Jurkat, Clone E6-1 (cell line): ENCODE data around the gene WDR1. TPM values are rescaled to one million over a fixed set of nuclear protein-coding genes. Genes with fewer than 3 reads are reported as not detected.

Experiments used
- DNase-seq: peaks from one replicate; pipeline ENCODE4 v3.0.0-alpha.2; 2011; ENCODE audit warnings: low read depth, low spot score
- H3K4me3 ChIP-seq: 2 replicates; pipeline ENCODE4 v1.5.1; 2011; ENCODE audit warnings: mild to moderate bottlenecking, low read length, control low read depth, moderate library complexity
- polyA plus RNA-seq: library from polyadenylated mRNA; unstranded; fragments of >200 nt; gene quantifications from one replicate; pipeline ENCODE4 v1.2.1, GENCODE V29; 2012; ENCODE audit warnings: missing spikeins; ENCODE audit not compliant: insufficient read length, insufficient read depth

Gene WDR1, protein sequence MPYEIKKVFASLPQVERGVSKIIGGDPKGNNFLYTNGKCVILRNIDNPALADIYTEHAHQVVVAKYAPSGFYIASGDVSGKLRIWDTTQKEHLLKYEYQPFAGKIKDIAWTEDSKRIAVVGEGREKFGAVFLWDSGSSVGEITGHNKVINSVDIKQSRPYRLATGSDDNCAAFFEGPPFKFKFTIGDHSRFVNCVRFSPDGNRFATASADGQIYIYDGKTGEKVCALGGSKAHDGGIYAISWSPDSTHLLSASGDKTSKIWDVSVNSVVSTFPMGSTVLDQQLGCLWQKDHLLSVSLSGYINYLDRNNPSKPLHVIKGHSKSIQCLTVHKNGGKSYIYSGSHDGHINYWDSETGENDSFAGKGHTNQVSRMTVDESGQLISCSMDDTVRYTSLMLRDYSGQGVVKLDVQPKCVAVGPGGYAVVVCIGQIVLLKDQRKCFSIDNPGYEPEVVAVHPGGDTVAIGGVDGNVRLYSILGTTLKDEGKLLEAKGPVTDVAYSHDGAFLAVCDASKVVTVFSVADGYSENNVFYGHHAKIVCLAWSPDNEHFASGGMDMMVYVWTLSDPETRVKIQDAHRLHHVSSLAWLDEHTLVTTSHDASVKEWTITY
- polyA plus RNA-seq, result 488 TPM

DNA sequence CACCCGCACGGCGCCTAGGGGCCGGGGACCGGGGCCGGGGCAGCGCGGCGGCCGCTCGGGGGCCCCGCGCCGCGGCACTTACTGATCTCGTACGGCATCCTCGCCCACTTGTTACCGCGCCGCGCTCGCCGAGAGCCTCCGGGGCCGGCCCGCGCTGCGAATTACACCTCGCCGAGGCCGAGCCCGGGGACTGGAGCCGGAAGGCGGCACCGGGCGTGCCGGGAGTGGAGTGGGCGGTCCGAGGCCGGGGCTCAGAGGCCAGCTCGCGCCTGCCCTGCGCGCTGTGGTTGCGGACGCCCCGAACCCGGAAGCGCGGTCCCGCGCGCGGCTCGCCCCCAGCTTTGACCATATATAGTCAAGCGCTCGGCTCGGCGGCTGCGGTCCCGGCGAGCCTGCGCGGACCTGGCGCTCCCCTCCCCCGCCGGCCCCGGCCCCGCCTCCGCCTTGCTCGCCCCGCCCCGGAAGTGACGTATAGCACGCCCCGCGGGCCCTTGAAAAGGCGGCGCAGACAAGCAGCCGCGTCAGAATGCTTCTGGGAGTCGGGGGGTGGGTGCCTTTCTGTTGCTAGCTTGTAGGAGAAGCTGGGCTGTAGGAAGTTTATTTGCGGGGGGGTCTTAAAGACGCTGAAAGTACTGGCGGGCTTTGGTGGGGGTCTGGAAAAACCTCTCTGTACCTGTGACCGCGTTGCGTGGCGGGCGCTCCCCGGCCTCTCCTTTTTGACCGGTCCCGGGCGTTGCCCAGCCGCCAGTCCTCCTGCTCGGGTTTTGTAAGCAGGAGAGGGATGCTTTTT lies at the start of gene WDR1:
Gene WDR1 (minus strand): TSS at position 231 of the 790 bp plus-strand sequence. CDS start 133 bp downstream, at position 98.
- peak; percentile 84 for DNase-seq
- H3K4me3 ChIP-seq, result peak within 1 kb of the TSS; percentile 83

DNA sequence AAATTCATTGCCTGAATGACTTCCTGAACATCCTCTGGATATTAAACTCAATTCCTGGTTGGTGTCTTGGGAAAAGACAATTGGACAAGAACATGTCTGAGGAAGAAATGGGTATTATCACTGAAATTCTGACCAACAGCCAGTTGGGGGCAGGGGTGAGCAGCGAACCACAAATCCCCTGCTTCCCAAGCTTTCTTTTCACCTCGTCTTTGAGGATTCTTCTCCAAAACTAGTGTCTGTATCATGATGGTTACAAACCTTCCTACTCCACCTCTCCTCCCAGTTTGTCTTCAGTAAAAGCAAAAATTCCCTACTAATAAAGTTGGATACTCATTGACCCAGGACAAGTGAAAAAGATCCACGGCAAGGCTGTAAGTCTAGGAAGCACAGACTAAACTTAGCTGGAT lies 48.3 kb upstream of the WDR1 start:
- no peak overlapping the region for H3K4me3 ChIP-seq
- DNase-seq, result no peak

DNA sequence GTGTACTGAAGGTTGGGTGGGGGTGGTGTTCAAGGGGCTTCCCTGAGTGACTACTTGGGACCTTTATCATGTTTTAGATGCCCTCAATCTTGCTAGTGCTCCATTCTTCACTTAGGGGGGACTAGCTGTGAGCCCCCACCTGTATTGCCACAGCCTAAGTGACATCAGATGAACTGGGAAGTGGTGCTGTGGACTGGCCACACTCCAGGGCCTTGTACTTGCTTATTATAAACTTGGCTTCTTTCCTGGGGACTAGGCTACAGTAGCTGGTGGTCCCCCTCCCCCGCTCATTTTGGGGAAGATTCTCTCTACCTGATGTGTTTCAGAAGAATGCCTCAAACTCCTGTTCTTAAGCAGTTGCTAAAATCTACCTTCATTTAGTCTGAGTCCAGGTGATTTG lies 46.7 kb upstream of the WDR1 start:
- DNase-seq, result no peak
- H3K4me3 ChIP-seq, result no peak overlapping the region

DNA sequence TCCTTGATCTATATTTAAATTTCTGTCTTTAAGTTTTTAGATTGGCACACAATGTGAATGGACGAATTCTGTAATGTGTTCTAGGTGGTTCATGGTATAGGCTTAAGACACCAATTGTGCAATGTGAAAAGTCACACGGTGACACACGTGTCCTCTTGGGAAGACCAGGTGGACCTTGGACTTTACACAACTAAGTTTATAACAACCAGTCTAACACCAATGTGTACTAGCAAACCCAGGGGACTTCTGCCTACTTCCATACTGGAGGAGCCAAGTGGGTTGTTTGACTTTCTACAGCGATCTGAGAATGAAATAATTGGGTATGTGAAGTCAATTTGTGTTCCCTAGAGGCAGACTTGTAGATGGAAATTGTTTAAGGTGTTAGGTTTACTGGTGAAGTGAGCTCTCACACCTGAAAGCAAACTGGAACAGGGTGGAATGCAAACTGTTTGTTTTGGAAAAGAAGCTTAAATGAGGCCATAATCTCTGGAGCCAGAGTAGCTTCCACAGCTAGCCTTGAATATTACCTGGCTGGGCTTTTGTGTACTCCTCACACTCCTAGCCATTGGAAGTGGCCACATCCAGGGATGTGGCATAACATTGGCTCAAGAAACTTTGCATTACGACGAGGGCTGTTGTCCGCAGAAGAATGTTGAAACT lies 45.9 kb upstream of the WDR1 start:
- no peak for DNase-seq
- peak overlapping the region; percentile 37 for H3K4me3 ChIP-seq

DNA sequence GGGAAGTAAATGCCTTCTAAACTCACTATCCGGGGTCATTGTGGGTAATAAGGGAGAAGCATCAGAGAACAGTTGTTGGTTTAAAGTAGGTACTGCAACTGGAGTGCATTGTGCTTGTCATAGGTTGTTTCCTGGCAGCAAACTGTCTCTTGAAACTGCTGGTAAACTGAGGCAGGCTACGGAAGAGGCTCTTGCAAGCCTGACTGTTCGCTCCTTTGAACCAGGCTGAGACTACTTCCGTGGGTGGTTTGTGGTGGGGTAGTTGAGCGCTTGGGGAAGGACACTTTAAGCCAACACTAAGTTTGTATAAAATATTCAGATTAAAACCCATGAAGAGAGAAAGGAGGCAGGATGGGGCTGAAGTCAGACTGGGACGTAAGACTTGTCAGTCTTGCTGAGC lies 45.2 kb upstream of the WDR1 start:
- H3K4me3 ChIP-seq, result peak overlapping the region; percentile 37

DNA sequence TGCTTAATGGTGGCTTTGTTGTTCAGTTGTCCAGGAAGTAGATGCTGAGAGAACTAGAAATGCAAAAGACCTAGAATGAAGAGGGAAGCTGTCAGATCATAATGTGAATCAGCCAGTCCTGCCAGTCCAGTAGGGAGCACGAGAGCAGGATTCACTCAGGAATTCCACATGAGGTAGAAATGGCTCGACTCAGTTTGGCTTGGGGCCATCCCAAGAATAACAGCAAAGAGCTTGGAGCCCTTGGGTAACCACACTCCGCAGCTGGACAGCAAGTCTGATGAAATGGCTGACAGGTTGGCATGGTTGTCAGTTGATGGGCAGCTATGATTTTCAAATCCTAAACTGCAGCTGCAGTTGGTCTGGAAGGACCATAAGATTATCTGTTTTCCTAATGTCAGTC lies 44.5 kb upstream of the WDR1 start:
- DNase-seq, result no peak

More for the DNA sequence above, 45.2 kb upstream of the WDR1 start:
- peak; percentile 97 for DNase-seq

DNA sequence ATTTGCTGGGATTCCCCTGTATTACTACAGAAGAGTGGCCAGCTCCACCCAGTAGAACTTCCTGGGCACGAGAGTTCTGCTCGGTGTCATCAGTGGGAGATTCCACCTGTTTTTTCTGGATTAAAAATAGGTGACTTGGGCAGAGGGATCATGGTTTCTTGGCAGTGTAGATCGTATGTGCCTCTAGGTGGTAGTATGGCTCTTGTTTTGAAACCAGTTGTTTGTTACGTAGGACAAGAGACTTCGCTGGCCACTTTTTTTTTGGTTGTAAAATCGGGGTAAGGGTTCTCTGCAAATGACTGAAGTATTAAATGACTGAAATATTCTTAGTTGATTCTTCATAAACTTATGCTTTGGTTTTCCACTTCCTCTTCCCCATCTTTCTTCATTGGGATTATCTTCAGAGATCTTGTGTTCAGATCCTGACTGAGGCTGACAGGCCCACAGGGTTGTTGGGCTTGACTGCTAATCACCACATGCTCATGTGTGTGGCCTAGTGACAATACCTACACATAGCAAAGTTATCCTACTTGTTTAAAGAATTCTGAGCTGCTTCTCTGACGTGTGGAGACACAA lies 43.8 kb upstream of the WDR1 start:
- DNase-seq, result peak; percentile 74
- no peak overlapping the region for H3K4me3 ChIP-seq

More for the DNA sequence above, 44.5 kb upstream of the WDR1 start:
- no peak overlapping the region for H3K4me3 ChIP-seq

DNA sequence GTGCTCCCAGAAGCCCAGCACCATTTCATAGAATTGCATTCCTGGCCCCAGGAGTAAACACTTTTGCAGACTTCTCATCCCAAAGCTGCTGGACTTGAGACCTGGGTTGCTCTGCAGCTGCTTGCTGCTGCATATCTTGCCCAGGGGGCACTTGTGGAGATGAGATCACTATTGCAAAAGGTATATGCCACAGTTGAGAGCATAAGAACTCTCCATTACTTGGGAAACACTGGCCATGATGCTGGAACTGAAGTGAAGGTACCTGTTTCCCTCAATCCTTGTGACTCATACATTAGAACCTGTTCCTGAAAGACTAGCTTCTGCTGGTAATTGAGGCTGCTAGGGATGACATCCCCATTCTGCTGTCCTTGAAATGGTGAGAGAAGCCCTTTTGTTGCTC lies 43.1 kb upstream of the WDR1 start:
- H3K4me3 ChIP-seq, result no peak overlapping the region

DNA sequence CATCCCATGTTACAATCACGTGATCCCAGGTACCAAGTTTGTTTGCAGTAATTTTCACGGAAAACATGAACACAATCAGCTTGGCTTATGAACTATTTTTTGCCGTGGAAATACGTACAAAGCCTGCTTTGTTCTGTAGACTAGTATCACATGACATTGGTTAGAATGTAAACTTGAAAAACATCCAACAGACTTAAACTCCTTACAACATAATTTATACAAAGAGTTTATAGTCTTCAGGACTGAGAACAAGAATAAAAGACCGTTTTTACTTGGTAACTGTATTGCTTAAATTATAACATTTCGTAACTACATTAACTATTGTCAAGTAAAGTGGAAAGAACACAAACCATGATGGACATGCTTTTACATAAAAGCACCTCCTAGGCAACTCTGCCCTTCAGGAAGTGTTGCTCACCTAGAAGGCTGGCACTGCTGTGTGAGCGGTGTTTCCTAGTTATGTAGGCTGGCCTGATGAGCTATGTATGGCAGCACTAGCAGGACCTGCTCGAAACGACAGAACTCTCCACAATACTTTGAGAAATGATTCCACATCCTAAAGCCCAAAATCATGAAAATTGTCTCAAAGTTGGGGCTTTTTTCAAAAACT lies 41.8 kb upstream of the WDR1 start:
- no peak overlapping the region for H3K4me3 ChIP-seq
- no peak for DNase-seq

More for the DNA sequence above, 43.1 kb upstream of the WDR1 start:
- DNase-seq, result no peak

DNA sequence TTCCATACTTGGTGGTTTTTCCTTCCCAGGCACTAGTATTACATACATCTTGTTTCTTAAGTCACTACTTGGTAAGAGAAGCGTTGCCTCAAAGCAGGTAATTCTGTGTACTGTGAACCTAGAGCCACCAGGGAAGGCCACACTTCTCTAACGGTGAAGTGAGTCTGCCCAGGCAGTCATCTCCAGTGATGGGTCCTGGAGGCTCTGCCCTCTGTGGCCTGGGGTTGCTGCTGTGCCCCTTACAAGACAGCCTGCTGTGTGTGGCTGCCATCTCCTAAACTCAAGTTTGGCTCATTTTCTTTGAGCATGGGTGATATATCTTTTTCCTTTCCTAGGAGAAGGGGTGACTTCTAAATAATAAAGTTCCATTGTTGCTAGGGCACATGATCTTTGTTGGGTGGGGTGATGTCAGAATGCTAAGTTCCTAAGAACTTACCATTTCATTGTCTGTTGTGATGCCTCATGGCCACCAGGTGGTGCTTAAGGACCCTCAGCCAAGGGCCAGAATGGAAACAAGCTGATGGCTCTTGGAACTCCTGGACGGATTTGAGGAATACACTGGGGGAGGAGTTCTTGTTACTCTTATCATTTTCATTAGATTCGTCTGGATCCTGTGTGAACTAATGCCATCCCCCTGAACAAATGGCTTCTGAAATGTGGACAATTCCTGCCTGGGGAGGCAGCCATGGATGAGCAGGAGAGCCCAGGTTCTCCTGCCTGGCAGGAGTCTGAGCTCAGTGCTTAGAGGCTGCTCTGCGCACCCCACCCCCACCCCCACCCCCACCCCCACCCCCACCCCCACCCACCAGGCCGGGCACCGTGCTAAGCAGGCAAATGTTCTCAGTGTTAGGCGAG lies 41.1 kb upstream of the WDR1 start:
- peak; percentile 74 for DNase-seq
- no peak overlapping the region for H3K4me3 ChIP-seq

DNA sequence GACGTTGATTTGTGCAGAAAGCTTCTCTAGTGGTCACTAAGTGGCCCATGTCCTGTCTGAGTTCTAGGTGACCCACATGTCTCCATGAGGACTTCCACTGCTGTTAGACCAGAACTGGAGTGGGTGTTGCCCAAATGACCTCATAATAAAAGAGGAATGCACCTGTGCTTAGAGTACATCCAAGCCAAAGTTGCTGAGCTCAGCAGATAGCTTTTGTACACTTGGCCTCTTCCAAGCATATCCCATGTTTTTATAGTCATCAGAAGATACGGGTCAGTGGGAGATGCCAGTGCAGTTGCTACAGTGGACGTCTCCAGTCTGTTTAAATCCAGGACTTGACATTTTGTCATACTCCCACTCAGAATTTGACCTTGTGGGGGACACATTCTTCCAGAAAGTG lies 37.6 kb upstream of the WDR1 start:
- DNase-seq, result no peak
- H3K4me3 ChIP-seq, result no peak overlapping the region

DNA sequence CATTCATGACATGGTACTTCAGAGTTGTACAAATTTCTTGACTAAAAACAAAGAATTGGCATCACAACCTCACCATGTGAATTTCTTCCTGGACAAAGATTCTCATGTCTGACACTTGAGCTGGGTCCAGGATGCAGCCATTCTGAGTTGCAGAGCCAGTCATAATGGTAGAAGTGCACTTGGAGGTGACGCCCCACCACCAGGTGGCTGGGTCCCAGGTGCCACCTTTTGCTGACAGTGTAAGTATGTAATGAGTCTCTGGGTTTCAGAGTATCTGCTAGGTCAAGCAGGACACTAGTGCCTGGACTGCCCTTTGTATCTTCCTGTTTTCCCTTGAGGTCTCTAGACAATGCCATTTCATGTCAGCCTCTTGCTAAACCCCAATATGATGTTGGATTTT lies 36.6 kb upstream of the WDR1 start:
- no peak for DNase-seq
- no peak overlapping the region for H3K4me3 ChIP-seq

DNA sequence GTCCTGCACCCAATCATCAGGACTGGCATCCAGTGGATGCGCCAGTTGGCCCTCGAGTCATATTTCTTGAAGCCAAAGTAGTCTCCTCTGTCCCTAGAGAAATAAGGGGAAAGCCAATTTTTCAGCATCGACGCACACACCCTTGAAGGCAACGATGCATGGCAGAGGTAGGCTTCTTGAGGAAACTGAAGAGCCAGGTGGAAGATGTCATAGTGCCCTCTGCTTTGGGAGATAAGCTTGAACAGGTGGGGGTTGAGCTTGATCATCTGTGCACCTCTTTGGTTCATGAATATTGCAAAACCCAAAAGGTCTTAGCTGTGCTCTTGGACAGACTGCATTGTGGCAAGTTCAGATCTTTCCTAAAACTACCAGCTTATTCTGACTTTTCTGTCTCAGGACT lies 34.6 kb upstream of the WDR1 start:
- DNase-seq, result peak; percentile 57
- no peak overlapping the region for H3K4me3 ChIP-seq

DNA sequence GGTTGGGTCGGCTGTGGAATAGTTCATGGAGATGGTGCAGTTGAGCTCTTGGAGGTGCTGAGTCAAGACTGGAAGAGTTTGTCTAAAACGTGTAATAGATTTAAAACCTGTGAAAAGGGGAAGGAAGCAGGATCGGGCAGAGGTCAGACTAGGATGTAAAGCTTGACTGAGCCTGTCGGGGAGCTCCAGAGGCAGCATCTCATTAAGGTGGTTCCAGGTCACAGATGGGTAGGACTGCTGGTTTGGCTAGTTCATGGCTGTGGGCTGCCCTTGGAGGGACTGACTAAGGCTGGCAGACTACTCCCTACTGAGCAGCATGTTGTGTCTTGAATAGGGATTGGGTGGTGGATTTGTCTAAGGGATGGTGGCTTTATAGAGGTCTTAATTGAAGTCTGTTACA lies 28.4 kb upstream of the WDR1 start:
- H3K4me3 ChIP-seq, result no peak overlapping the region
- DNase-seq, result no peak

DNA sequence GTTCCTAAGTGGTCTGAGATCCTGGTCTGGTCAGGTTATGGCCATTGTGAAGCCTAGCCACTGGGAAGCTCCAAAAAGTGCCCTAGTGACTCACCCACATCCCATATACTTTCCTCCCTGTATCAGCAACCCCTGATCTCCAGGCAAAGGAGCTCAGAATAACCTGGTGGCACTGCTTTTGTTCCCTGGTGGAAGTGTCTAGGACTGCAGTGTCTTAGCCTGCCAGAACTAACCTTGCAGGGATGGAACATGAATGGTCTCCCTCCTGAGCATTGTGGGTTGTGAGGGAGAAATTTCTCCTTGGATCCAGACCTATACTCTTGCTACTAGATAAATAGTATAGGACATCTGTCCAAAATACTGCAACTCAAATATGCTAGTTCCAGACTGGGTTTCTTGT lies 27.9 kb upstream of the WDR1 start:
- DNase-seq, result no peak
- no peak overlapping the region for H3K4me3 ChIP-seq

DNA sequence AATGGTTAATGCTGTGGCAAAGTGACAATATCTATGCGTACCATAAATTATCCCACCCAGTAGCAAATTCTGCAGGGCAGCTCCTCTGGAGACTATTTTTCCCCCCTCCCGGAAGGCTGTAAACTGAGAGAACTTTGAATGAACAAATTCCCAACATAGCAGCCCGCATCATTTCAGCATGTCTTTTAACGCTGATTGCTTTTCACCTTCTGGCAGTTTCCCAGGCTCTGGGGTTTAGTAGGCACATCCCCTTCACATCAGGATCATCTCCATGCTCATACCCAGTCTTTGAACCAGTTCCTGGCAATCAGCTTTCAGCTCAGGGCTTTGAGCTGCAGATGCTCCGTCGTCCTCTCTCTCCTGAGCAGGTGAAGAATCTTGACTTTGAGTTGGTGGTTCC lies 26.6 kb upstream of the WDR1 start:
- no peak for DNase-seq
- no peak overlapping the region for H3K4me3 ChIP-seq

DNA sequence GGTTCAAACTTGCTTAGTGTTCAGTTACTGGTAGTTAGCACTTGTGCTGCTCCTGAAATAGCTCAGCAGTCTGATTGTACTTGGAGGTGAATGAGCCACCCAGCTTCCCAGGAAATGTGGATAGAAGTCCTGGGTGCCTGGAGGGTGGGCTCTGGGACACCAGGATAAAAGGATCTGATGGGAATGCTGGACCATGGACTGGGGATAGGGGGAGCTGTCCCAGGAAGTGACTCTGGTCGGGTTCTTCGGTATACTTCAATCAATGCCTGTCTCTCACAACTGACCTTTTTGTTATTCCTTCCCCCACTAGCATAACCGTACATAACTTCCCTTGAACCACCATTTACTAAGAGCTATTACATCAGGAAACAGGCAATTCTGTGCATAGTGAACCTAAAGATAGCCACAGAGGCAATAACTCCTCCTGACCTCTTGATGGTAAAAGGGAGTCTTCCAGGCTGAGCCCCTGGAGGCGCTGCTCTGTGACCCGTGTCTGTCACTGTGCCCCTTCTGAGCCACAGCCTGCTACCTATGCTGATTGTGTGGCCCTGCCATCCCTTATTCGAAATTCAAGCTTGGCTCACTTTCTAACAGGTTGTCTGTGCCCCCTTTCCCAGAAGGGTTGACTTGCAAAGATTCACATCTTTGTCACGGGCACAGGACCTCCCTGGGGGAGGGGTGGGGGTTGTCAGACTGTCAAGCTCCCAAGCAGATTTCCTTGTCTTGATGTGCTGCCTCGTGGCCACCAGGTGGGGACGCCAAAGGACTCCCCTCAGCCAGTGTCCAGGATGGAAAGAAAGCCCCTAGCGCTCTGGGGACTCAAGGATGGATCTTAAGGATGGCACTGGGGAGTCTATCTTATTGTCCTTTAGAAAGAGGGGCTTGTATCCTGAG lies 24.5 kb upstream of the WDR1 start:
- H3K4me3 ChIP-seq, result no peak overlapping the region
- DNase-seq, result no peak
